Measurements from ENCODE around the gene RFFL.
"Not testable (repeated sequence)": the region's sequence is repeated elsewhere in the genome, so short reads cannot be mapped to it uniquely, and the experiment has no call there.

RFFL gene

DNA sequence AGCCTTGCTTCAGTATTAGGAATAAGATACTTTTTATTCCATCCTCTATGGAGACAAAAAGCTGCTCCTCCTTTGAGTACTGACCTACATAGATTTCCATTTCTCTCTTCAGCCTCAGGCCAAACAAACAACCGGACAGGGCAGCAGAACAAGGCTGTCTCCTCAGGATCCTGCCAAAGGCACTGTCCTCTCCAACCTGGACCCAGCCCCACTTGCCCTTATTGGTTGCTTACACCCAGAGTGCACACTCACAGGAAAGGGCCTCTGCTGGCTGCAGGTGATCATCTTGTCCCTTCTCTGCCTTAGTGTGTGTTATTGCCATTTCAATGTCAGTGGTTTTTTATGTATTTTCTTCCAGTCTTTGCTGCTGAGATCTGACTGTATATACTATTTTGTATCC is 56.5 kb downstream of the RFFL start:
- H3K27ac ChIP-seq (ENCODE audit: low read depth, low read length), result no peak overlapping the region
- H3K4me3 ChIP-seq (ENCODE audit: low read depth, low read length), result no peak overlapping the region
- H2AFZ ChIP-seq (ENCODE audit: low read length, unreplicated experiment), result no peak overlapping the region
- H3K79me2 ChIP-seq (ENCODE audit: control insufficient read depth, insufficient read depth, low read length, unreplicated experiment), result no peaks in the 10 kb centered on the region
- peaks cover 5% of the 10 kb centered on the region for H3K4me1 ChIP-seq (ENCODE audit: control insufficient read depth, insufficient read depth, low read length, unreplicated experiment)
- peaks cover 7% of the 10 kb centered on the region; the same call in 1 of the 2 replicates for H3K36me3 ChIP-seq (ENCODE audit: insufficient read depth, low read length)
- no peaks in the 10 kb centered on the region for H3K27me3 ChIP-seq (ENCODE audit: insufficient read depth, low read length)

DNA sequence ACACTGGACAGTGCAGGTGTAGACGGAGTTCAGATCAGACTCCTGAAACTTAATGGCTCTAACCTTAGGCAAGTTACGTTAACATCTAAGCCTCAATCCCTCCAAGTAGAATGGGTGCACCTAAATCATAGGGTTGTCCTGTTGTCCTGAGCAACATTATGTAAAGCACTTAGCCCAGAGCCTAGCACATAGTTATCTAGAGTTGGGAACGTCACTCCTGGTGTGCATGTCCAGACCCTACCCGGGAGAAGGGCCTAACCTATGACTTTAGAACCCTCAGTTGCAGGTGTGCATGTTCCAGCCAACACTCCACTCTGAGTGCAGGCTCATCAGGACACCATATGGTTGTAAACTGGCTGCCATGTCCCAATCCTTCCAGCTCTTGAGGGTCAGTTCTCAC is 57.2 kb downstream of the RFFL start:
- Histone ChIP-seq H3K27me3 (ENCODE audit: insufficient read depth, low read length) (no peaks in the 10 kb centered on the region), H3K79me2 (ENCODE audit: control insufficient read depth, insufficient read depth, low read length, unreplicated experiment) (no peaks in the 10 kb centered on the region), H3K27ac (ENCODE audit: low read depth, low read length) (no peak overlapping the region), H2AFZ (ENCODE audit: low read length, unreplicated experiment) (no peak overlapping the region), H3K36me3 (ENCODE audit: insufficient read depth, low read length) (peaks cover 3% of the 10 kb centered on the region; the same call in 1 of the 2 replicates), H3K4me1 (ENCODE audit: control insufficient read depth, insufficient read depth, low read length, unreplicated experiment) (peaks cover 9% of the 10 kb centered on the region), H3K4me3 (ENCODE audit: low read depth, low read length) (no peak overlapping the region)

DNA sequence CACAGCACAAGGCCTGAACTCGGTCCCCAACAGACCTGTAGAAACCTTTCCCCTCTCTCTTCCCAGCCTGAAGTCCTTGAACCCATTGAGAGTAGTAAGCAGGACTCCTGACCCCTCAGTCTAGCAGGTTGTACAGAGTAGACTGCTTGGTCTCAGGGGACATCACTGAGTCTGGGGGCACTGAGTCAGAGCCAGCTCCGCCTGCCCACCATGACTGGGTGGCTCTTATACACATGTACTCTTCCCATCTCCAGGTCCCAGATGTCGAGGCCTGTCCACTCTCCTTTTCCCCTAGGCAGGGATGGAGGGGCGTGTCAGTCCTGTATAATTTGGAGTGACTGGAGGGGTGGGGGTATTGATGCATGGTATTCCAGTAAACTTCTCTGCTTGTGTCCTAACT is 59.7 kb downstream of the RFFL start:
- peaks cover 3% of the 10 kb centered on the region; the same call in 1 of the 2 replicates for H3K36me3 ChIP-seq (ENCODE audit: insufficient read depth, low read length)
- no peaks in the 10 kb centered on the region for H3K27me3 ChIP-seq (ENCODE audit: insufficient read depth, low read length)
- H3K79me2 ChIP-seq (ENCODE audit: control insufficient read depth, insufficient read depth, low read length, unreplicated experiment), result no peaks in the 10 kb centered on the region

DNA sequence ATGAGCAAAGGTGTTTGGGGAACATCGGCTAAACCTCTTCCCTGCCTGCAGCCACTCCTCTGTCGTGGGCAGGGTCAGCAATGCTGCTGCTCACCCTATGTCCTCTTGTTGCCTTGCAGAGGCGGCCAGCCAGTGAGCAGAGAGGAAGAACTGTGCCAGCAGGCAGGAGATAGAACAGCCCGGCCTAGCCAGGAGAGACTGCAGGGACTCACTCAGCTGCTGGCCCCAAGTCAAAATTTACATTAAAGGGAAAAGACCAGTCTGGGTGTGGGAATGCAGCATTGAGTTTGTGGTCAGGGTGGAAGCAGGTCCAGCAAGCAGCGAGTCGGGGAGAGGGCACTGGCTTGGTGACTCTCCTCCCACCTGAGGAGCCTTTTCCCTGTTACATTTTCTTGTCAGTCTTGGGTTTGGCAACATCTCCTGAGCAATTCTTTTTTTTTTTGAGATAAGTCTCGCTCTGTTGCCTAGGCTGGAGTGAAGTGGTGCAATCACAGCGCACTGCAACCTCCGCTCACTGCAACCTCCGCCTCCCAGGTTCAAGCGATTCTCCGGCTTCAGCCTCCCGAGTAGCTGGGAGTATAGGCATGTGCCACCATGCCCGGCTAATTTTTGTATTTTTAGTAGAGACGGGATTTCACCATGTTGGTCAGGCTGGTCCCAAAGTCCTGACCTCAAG is 60.5 kb downstream of the RFFL start:
- H2AFZ ChIP-seq (ENCODE audit: low read length, unreplicated experiment), result no peak overlapping the region
- no peaks in the 10 kb centered on the region for H3K79me2 ChIP-seq (ENCODE audit: control insufficient read depth, insufficient read depth, low read length, unreplicated experiment)
- no peak overlapping the region for H3K4me3 ChIP-seq (ENCODE audit: low read depth, low read length)
- H3K27ac ChIP-seq (ENCODE audit: low read depth, low read length), result no peak overlapping the region
- H3K4me1 ChIP-seq (ENCODE audit: control insufficient read depth, insufficient read depth, low read length, unreplicated experiment), result peaks cover 14% of the 10 kb centered on the region
- H3K36me3 ChIP-seq (ENCODE audit: insufficient read depth, low read length), result peaks cover under 1% of the 10 kb centered on the region; the same call in 1 of the 2 replicates
- H3K27me3 ChIP-seq (ENCODE audit: insufficient read depth, low read length), result no peaks in the 10 kb centered on the region

More for the DNA sequence above, 59.7 kb downstream of the RFFL start:
- Histone ChIP-seq H2AFZ (ENCODE audit: low read length, unreplicated experiment) (no peak overlapping the region), H3K4me1 (ENCODE audit: control insufficient read depth, insufficient read depth, low read length, unreplicated experiment) (peaks cover 14% of the 10 kb centered on the region), H3K27ac (ENCODE audit: low read depth, low read length) (no peak overlapping the region), H3K4me3 (ENCODE audit: low read depth, low read length) (no peak overlapping the region)

DNA sequence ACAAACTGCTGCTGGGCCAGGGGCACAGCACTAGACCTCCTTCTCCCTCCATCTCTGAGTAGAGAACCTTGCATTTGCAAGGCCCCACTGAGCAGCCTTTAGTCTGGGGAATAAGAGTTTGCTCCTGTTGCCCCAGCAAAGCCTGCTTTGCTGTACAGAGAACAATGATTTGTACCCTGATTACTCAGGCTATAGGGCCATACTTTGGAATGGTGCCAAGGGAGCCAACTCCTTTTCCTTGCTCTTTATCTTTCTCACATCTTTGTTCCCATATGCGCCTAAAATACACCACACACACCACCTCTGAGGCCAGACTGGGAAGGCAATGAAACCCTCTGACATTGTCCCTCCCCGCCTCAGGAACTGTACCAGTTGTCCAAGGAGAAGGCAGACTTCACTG is 62.0 kb downstream of the RFFL start:
- H2AFZ ChIP-seq (ENCODE audit: low read length, unreplicated experiment), result no peak overlapping the region
- H3K4me1 ChIP-seq (ENCODE audit: control insufficient read depth, insufficient read depth, low read length, unreplicated experiment), result peaks cover 11% of the 10 kb centered on the region
- H3K27ac ChIP-seq (ENCODE audit: low read depth, low read length), result no peak overlapping the region
- no peaks in the 10 kb centered on the region for H3K27me3 ChIP-seq (ENCODE audit: insufficient read depth, low read length)
- H3K79me2 ChIP-seq (ENCODE audit: control insufficient read depth, insufficient read depth, low read length, unreplicated experiment), result no peaks in the 10 kb centered on the region
- H3K4me3 ChIP-seq (ENCODE audit: low read depth, low read length), result no peak overlapping the region
- no peaks in the 10 kb centered on the region for H3K36me3 ChIP-seq (ENCODE audit: insufficient read depth, low read length)

DNA sequence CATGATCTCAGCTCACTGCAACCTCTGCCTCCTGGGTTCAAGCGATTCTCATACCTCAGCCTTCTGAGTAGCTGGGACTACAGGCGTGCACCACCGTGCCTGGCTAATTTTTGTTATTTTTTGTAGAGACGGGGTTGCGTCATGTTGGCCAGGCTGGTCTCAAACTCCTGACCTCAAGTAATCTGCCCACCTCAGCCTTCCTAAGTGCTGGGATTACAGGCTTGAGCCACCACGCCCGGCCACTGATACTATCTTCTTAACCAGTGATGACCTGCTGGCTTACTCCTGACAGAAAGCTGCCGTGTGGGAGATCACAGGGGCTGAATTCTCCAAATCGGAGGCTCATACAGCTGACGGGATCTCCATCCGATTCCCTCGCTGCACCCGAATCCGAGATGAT is 62.5 kb downstream of the RFFL start:
- H2AFZ ChIP-seq (ENCODE audit: low read length, unreplicated experiment); H3K36me3 ChIP-seq (ENCODE audit: insufficient read depth, low read length); H3K27ac ChIP-seq (ENCODE audit: low read depth, low read length); H3K79me2 ChIP-seq (ENCODE audit: control insufficient read depth, insufficient read depth, low read length, unreplicated experiment); H3K27me3 ChIP-seq (ENCODE audit: insufficient read depth, low read length); H3K4me3 ChIP-seq (ENCODE audit: low read depth, low read length): not testable (repeated sequence)
- H3K4me1 ChIP-seq (ENCODE audit: control insufficient read depth, insufficient read depth, low read length, unreplicated experiment), result peaks cover 11% of the 10 kb centered on the region

DNA sequence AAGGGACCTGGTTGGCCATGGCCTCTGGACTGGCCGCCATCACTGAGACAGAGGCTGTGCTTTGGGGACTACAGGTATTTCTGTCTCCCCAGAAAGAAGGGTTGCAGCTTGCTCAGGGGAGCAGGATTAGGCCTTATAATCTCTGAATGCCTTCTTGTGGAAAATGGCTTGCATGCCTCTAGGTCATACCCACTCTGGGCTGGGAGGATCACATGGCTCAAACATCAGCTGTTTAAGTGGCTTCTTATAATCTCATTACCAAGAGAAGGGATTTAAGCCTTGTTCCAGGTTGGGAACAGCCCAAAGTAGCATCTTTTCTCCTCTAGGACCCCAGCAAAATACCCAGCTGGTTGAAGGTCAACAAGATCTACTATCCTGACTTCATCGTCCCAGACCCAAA is 64.1 kb downstream of the RFFL start:
- Histone ChIP-seq H3K4me3 (ENCODE audit: low read depth, low read length) (no peak overlapping the region), H3K4me1 (ENCODE audit: control insufficient read depth, insufficient read depth, low read length, unreplicated experiment) (peaks cover 11% of the 10 kb centered on the region), H3K79me2 (ENCODE audit: control insufficient read depth, insufficient read depth, low read length, unreplicated experiment) (no peaks in the 10 kb centered on the region), H3K27ac (ENCODE audit: low read depth, low read length) (no peak overlapping the region), H2AFZ (ENCODE audit: low read length, unreplicated experiment) (no peak overlapping the region), H3K36me3 (ENCODE audit: insufficient read depth, low read length) (no peaks in the 10 kb centered on the region), H3K27me3 (ENCODE audit: insufficient read depth, low read length) (no peaks in the 10 kb centered on the region)

DNA sequence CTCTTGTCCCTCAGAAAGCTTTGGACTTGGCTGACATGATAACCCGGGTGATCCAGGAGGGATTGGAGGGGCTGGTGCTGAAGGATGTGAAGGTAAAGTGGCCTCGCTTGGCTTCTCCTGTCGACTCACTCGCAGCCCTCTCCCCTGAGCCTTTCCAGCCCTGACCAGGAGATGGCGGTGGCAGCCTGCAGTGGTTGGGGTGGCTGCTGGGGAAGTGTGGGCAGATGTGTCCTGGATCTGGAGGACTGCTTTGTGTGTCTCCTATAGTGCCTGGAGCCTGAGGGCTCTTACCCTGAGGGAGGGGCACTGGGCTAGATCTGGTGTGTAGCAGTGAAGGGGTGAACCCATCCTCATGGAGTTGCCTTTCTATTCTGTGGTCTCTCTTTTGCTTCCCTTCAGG is 65.3 kb downstream of the RFFL start:
- no peaks in the 10 kb centered on the region for H3K79me2 ChIP-seq (ENCODE audit: control insufficient read depth, insufficient read depth, low read length, unreplicated experiment)
- no peak overlapping the region for H3K27ac ChIP-seq (ENCODE audit: low read depth, low read length)
- H2AFZ ChIP-seq (ENCODE audit: low read length, unreplicated experiment), result no peak overlapping the region

DNA sequence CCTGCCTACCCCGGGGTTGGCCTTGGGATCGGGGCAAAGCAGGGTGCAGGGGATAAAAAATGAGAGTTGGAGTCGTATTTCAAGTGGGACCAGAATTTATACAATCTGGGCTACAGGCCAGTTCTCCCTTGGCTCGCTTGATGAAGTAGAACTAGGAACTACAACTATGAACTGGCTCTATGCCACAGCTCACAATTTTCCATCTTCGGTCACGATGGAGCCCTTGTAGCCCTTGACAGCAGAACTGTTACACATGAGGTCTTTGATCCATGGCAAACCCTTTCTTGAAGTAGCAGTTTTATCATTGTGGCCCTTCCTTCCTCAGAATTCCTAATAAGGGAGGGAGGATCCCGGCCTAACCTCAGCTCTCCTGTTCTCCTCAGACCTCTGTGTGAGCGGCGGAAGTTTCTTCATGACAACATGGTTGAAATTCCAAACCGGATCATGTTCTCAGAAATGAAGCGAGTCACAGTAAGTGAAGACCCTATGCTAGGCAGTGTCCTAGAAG is 66.1 kb downstream of the RFFL start:
- Histone ChIP-seq H3K4me3 (ENCODE audit: low read depth, low read length) (no peak overlapping the region), H2AFZ (ENCODE audit: low read length, unreplicated experiment) (no peak overlapping the region), H3K4me1 (ENCODE audit: control insufficient read depth, insufficient read depth, low read length, unreplicated experiment) (peaks cover 9% of the 10 kb centered on the region), H3K27me3 (ENCODE audit: insufficient read depth, low read length) (no peaks in the 10 kb centered on the region), H3K36me3 (ENCODE audit: insufficient read depth, low read length) (no peaks in the 10 kb centered on the region), H3K27ac (ENCODE audit: low read depth, low read length) (no peak overlapping the region), H3K79me2 (ENCODE audit: control insufficient read depth, insufficient read depth, low read length, unreplicated experiment) (no peaks in the 10 kb centered on the region)

More for the DNA sequence above, 65.3 kb downstream of the RFFL start:
- Histone ChIP-seq H3K4me3 (ENCODE audit: low read depth, low read length) (no peak overlapping the region), H3K4me1 (ENCODE audit: control insufficient read depth, insufficient read depth, low read length, unreplicated experiment) (peaks cover 11% of the 10 kb centered on the region), H3K36me3 (ENCODE audit: insufficient read depth, low read length) (no peaks in the 10 kb centered on the region), H3K27me3 (ENCODE audit: insufficient read depth, low read length) (no peaks in the 10 kb centered on the region)

DNA sequence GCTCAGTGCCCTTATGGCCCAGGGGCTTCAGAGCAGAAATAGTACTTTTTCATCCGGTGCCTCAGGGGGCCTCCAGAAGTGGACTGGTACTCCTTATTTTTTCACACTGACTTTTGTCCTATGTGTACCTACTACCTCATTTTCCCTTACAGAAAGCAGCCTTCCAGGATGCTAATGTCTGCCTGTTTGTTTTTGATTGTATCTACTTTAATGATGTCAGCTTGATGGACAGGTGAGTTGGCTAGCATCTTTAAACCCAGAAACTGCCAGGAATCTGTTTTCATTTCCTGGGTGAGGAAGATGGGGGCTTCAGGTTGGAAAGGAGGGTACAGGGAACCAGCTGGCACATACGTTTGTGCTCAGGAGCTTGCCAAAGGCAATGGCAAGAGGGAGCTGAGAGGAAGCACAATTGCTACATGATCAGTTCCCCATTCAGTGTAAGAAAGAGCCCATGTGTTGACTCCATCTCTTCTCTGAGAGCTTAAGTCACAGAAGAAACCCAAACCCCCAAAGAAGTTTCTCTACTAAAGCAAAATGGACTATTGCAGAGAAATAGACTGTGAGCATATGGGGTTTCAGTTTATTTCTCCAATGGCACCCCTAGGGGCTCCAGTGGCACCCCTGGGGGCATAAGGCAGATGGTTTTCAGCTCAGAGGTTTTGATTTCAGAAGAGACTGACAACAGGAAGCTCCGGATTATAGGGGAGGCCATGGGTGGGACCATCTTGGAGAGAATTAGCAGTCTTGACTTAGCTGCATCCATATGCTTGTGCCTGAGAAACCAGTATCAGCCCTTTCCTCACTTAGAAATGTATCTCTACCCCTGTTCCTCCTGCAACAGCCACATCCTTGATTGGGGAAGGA is 66.9 kb downstream of the RFFL start:
- H3K4me3 ChIP-seq (ENCODE audit: low read depth, low read length), result no peak overlapping the region
- no peak overlapping the region for H3K27ac ChIP-seq (ENCODE audit: low read depth, low read length)
- H3K4me1 ChIP-seq (ENCODE audit: control insufficient read depth, insufficient read depth, low read length, unreplicated experiment), result peaks cover 7% of the 10 kb centered on the region
- H3K79me2 ChIP-seq (ENCODE audit: control insufficient read depth, insufficient read depth, low read length, unreplicated experiment), result no peaks in the 10 kb centered on the region
- no peaks in the 10 kb centered on the region for H3K36me3 ChIP-seq (ENCODE audit: insufficient read depth, low read length)
- H3K27me3 ChIP-seq (ENCODE audit: insufficient read depth, low read length), result no peaks in the 10 kb centered on the region
- no peak overlapping the region for H2AFZ ChIP-seq (ENCODE audit: low read length, unreplicated experiment)
